Measurements from ENCODE around the gene CTNNAL1.

The CTNNAL1 gene

DNA sequence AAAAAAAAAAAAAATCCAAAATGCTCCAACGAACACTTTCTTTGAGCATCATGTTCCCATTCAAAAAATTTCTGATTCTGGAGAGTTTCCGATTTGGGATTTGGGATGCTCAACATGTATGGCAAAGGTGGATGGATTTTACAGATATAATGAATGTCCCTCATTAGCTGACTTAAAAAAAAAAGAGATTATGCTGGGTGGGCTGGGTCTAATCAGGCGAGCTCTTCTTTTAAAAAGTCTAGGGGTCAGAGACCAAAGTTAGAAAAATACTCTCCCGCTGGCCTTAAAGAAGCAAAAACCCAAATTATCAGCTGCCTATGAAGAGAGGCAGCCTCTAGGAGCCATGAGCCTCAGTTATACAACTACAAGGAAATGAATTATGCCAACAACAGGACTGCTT is 15.2 kb upstream of the CTNNAL1 start:
- DNase-seq: no peak
- Histone ChIP-seq H3K36me3 (ENCODE audit: control insufficient read depth in 4 of 4, insufficient read depth in 4 of 4, low read length in 3 of 4) (peaks cover 8 to 46% (median 16%) of the 10 kb centered on the region in 4 experiments), H3K27ac (ENCODE audit: insufficient read depth in 1 of 2, low read depth in 1 of 2, low read length in 2 of 2, poor library complexity in 1 of 2, severe bottlenecking in 2 of 2) (no peak overlapping the region), H3K27me3 (replicated peaks in 2 of 5; ENCODE audit: control insufficient read depth in 4 of 5, insufficient read depth in 5 of 5, low read length in 4 of 5) (no peaks in the 10 kb centered on the region), H3K4me1 (ENCODE audit: control extremely low read depth in 1 of 4, control insufficient read depth in 4 of 4, insufficient read depth in 4 of 4, low read length in 3 of 4) (no peaks in the 10 kb centered on the region), H3K4me3 (ENCODE audit: control insufficient read depth in 1 of 7, extremely low read depth in 1 of 7, insufficient read depth in 4 of 7, low read depth in 2 of 7, low read length in 6 of 7) (no peak overlapping the region), H3K9me3 (ENCODE audit: control extremely low read depth in 1 of 5, control insufficient read depth in 4 of 5, insufficient read depth in 2 of 5, low read depth in 1 of 5, low read length in 4 of 5) (no peaks in the 10 kb centered on the region)
- ChIA-PET CTCF (no interaction called here), POLR2A (no interaction called here)
- no CpG with 5 or more reads among the region's 4 CpGs for WGBS (ENCODE audit: insufficient coverage)

DNA sequence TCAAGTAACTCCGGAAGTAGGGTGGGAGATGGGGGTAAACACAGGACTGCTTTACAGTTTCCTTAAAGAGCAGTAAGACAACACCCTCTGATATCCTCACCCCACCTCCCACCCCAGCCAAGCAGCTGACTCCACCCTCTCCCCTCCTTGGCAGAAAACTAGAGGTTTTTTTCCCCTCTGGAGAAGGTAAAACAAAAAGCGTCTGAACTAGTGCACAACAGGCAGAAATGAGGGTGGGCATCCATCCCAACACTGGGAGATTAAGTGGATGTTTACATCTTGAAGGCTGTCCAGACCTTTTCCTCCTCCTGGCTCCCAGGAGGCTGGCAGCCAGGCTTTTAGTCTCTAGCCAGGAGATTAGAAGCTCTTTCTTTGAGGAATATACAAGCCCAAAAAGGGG is 13.9 kb upstream of the CTNNAL1 start:
- no peak overlapping the region for H3K4me3 ChIP-seq (ENCODE audit: control insufficient read depth in 1 of 7, extremely low read depth in 1 of 7, insufficient read depth in 4 of 7, low read depth in 2 of 7, low read length in 6 of 7)
- peaks cover 2 to 39% (median 8%) of the 10 kb centered on the region in 4 experiments for H3K36me3 ChIP-seq (ENCODE audit: control insufficient read depth in 4 of 4, insufficient read depth in 4 of 4, low read length in 3 of 4)
- H3K9me3 ChIP-seq (ENCODE audit: control extremely low read depth in 1 of 5, control insufficient read depth in 4 of 5, insufficient read depth in 2 of 5, low read depth in 1 of 5, low read length in 4 of 5): no peaks in the 10 kb centered on the region
- H3K27ac ChIP-seq (ENCODE audit: insufficient read depth in 1 of 2, low read depth in 1 of 2, low read length in 2 of 2, poor library complexity in 1 of 2, severe bottlenecking in 2 of 2): no peak overlapping the region
- no peak for DNase-seq
- 100% methylated on average over 1 of the region's 2 CpGs for WGBS (ENCODE audit: insufficient coverage)
- ChIA-PET CTCF (no interaction called here), POLR2A (interaction anchor here (0.6 kb wide), 1 partner anchor 78 kb away, joined by 3 read pairs; no protein-coding TSS in a partner anchor)
- H3K27me3 ChIP-seq (replicated peaks in 2 of 5; ENCODE audit: control insufficient read depth in 4 of 5, insufficient read depth in 5 of 5, low read length in 4 of 5): no peaks in the 10 kb centered on the region
- no peaks in the 10 kb centered on the region for H3K4me1 ChIP-seq (ENCODE audit: control extremely low read depth in 1 of 4, control insufficient read depth in 4 of 4, insufficient read depth in 4 of 4, low read length in 3 of 4)

DNA sequence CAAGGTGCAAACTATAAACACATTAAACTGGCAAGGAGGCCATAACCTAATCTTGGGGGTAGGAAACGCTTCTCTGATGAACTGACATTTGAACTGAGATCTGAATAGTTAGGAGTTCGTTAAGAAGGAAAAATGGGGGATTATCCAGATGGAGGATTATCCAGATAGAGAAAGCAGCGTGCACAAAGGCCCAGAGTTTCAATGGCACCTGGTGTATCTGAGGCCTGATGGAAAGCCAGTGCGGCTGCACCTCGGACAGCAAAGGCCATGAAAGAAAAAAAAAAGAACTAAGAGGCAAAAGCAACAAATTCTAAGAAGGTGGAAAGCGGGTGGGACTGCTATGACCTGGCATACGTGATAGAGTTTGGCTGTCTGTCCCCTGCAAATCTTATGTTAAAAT is 13.0 kb upstream of the CTNNAL1 start:
- Histone ChIP-seq H3K4me3 (ENCODE audit: control insufficient read depth in 1 of 7, extremely low read depth in 1 of 7, insufficient read depth in 4 of 7, low read depth in 2 of 7, low read length in 6 of 7) (no peak overlapping the region), H3K36me3 (ENCODE audit: control insufficient read depth in 4 of 4, insufficient read depth in 4 of 4, low read length in 3 of 4) (peaks cover 2 to 34% (median 7%) of the 10 kb centered on the region in 4 experiments), H3K4me1 (ENCODE audit: control extremely low read depth in 1 of 4, control insufficient read depth in 4 of 4, insufficient read depth in 4 of 4, low read length in 3 of 4) (no peaks in the 10 kb centered on the region), H3K27me3 (replicated peaks in 2 of 5; ENCODE audit: control insufficient read depth in 4 of 5, insufficient read depth in 5 of 5, low read length in 4 of 5) (no peaks in the 10 kb centered on the region), H3K27ac (ENCODE audit: insufficient read depth in 1 of 2, low read depth in 1 of 2, low read length in 2 of 2, poor library complexity in 1 of 2, severe bottlenecking in 2 of 2) (no peak overlapping the region), H3K9me3 (ENCODE audit: control extremely low read depth in 1 of 5, control insufficient read depth in 4 of 5, insufficient read depth in 2 of 5, low read depth in 1 of 5, low read length in 4 of 5) (no peaks in the 10 kb centered on the region)
- POLR2A ChIA-PET: no interaction called here
- 94% methylated on average over 7 of the region's 7 CpGs for WGBS (ENCODE audit: insufficient coverage)
- CTCF ChIA-PET: no interaction called here
- DNase-seq: no peak

DNA sequence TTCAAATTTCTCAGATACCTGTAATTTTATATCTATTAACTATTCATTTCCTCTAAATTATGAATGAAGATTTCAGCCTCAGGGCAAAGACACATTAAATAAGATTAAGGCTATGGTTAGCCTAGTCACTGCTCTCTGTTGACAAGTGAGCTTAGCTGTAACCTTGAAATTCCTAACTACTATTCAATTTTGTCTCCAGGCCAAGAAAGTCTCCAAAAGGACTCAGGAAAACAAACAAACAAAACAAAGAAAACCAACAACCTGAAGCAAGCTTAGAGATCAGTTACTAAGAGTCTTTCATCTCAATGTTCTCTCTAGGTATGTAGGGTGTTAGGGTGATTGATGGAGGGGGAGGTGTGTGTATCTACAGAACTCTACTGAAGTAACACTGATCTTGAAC is 9.6 kb upstream of the CTNNAL1 start:
- DNase-seq: no peak
- Histone ChIP-seq H3K27me3 (replicated peaks in 2 of 5; ENCODE audit: control insufficient read depth in 4 of 5, insufficient read depth in 5 of 5, low read length in 4 of 5) (no peaks in the 10 kb centered on the region), H3K4me1 (ENCODE audit: control extremely low read depth in 1 of 4, control insufficient read depth in 4 of 4, insufficient read depth in 4 of 4, low read length in 3 of 4) (no peaks in the 10 kb centered on the region), H3K9me3 (ENCODE audit: control extremely low read depth in 1 of 5, control insufficient read depth in 4 of 5, insufficient read depth in 2 of 5, low read depth in 1 of 5, low read length in 4 of 5) (no peaks in the 10 kb centered on the region), H3K27ac (ENCODE audit: insufficient read depth in 1 of 2, low read depth in 1 of 2, low read length in 2 of 2, poor library complexity in 1 of 2, severe bottlenecking in 2 of 2) (no peak overlapping the region), H3K4me3 (ENCODE audit: control insufficient read depth in 1 of 7, extremely low read depth in 1 of 7, insufficient read depth in 4 of 7, low read depth in 2 of 7, low read length in 6 of 7) (no peak overlapping the region), H3K36me3 (ENCODE audit: control insufficient read depth in 4 of 4, insufficient read depth in 4 of 4, low read length in 3 of 4) (peaks cover 2 to 33% (median 16%) of the 10 kb centered on the region in 4 experiments)
- POLR2A ChIA-PET: no interaction called here
- CTCF ChIA-PET: no interaction called here

DNA sequence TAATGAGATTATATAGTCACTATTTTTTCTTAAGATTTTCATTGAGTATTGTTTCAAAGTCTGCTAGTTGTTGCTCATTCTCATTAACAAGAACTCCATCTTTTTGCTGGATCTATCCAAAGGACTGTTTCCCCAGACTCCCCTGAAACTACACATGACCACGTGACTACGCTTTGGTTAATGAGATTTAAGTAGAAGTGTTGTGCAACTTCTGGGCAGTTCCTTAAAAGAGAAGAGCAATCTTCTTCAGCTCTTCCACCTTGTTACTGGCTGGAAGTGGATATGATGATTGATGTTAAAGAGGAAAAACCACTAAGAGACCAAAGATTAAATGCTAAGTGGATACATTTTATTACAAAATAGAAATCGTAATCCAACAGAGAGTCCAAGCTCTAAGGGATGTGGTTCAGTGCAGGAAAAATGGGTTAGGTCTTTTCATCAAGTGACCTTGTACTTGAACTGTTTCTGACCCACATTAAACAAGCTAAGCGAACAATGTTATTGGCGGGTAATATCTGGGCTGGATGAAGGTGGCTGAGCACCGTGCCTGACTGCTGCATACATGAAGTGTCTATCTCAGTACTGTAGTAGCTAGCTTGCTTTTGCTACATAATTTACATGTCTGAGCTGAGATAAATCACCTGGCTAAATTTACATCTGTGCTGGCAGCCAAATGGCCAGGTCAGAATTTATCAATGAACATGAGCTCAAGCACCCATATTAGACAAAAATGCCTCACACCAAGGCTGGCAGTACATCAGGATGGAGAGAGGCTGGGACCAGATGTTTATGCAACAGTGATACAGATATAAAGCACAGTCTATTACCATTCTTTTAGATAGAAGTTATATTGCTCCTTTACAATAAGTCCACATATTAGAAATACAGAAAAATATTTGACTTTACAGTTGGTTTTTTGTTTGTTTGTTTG is 7.5 kb upstream of the CTNNAL1 start:
- CTCF ChIA-PET: no interaction called here
- Histone ChIP-seq H3K4me1 (ENCODE audit: control extremely low read depth in 1 of 4, control insufficient read depth in 4 of 4, insufficient read depth in 4 of 4, low read length in 3 of 4) (no peaks in the 10 kb centered on the region), H3K36me3 (ENCODE audit: control insufficient read depth in 4 of 4, insufficient read depth in 4 of 4, low read length in 3 of 4) (peaks cover 2 to 28% (median 14%) of the 10 kb centered on the region in 4 experiments), H3K4me3 (ENCODE audit: control insufficient read depth in 1 of 7, extremely low read depth in 1 of 7, insufficient read depth in 4 of 7, low read depth in 2 of 7, low read length in 6 of 7) (no peak overlapping the region), H3K27me3 (replicated peaks in 2 of 5; ENCODE audit: control insufficient read depth in 4 of 5, insufficient read depth in 5 of 5, low read length in 4 of 5) (no peaks in the 10 kb centered on the region), H3K9me3 (ENCODE audit: control extremely low read depth in 1 of 5, control insufficient read depth in 4 of 5, insufficient read depth in 2 of 5, low read depth in 1 of 5, low read length in 4 of 5) (no peaks in the 10 kb centered on the region), H3K27ac (ENCODE audit: insufficient read depth in 1 of 2, low read depth in 1 of 2, low read length in 2 of 2, poor library complexity in 1 of 2, severe bottlenecking in 2 of 2) (no peak overlapping the region)
- POLR2A ChIA-PET: no interaction called here
- no peak for DNase-seq
- WGBS (ENCODE audit: insufficient coverage): 100% methylated on average over 3 of the region's 6 CpGs

DNA sequence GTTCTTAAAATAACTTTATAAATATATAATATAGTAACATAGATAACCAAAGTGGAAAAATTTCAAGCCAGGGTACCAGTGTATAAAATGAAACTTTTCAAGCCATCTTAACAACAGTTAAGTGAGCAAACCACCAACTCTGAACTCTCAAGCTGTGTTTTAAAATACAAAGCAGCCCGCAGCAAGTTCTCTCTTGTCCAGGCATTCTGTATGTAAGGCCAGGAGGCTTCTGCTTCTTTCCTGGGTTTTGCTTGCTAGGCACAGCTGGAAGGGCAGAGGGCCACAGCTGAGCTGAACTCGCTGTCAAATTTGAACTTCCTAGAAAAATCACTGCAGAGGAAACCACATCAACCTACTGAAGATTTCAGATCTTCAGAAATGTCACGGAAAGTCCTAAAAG is 6.8 kb upstream of the CTNNAL1 start:
- Histone ChIP-seq H3K4me3 (ENCODE audit: control insufficient read depth in 1 of 7, extremely low read depth in 1 of 7, insufficient read depth in 4 of 7, low read depth in 2 of 7, low read length in 6 of 7) (no peak overlapping the region), H3K4me1 (ENCODE audit: control extremely low read depth in 1 of 4, control insufficient read depth in 4 of 4, insufficient read depth in 4 of 4, low read length in 3 of 4) (no peaks in the 10 kb centered on the region), H3K9me3 (ENCODE audit: control extremely low read depth in 1 of 5, control insufficient read depth in 4 of 5, insufficient read depth in 2 of 5, low read depth in 1 of 5, low read length in 4 of 5) (no peaks in the 10 kb centered on the region), H3K27ac (ENCODE audit: insufficient read depth in 1 of 2, low read depth in 1 of 2, low read length in 2 of 2, poor library complexity in 1 of 2, severe bottlenecking in 2 of 2) (no peak overlapping the region), H3K27me3 (replicated peaks in 2 of 5; ENCODE audit: control insufficient read depth in 4 of 5, insufficient read depth in 5 of 5, low read length in 4 of 5) (no peaks in the 10 kb centered on the region), H3K36me3 (ENCODE audit: control insufficient read depth in 4 of 4, insufficient read depth in 4 of 4, low read length in 3 of 4) (peaks cover 2 to 21% (median 14%) of the 10 kb centered on the region in 4 experiments)
- CTCF ChIA-PET: no interaction called here
- 100% methylated on average over 2 of the region's 3 CpGs for WGBS (ENCODE audit: insufficient coverage)
- POLR2A ChIA-PET: no interaction called here
- no peak for DNase-seq

DNA sequence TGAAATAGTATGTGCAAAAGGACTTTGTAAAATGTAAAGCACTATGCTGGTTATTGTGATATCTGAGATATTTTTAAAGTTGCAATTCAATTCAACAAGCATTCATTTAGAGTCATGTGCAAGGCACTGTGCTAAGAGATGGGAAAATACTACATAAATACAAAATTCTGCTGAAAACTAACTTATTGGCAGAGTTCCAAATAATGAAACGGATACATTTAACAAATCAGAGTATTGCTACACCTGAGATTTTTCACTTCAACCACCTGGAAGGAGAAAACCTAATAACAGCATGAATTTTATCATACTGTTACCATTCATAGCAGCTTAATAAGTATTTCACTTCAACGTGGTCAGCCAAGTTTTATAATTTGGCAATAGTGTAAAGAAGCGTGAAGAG is 6.1 kb upstream of the CTNNAL1 start:
- no peaks in the 10 kb centered on the region for H3K4me1 ChIP-seq (ENCODE audit: control extremely low read depth in 1 of 4, control insufficient read depth in 4 of 4, insufficient read depth in 4 of 4, low read length in 3 of 4)
- WGBS (ENCODE audit: insufficient coverage): no CpG with 5 or more reads among the region's 3 CpGs
- CTCF ChIA-PET: no interaction called here
- H3K27me3 ChIP-seq (replicated peaks in 2 of 5; ENCODE audit: control insufficient read depth in 4 of 5, insufficient read depth in 5 of 5, low read length in 4 of 5): no peaks in the 10 kb centered on the region
- H3K9me3 ChIP-seq (ENCODE audit: control extremely low read depth in 1 of 5, control insufficient read depth in 4 of 5, insufficient read depth in 2 of 5, low read depth in 1 of 5, low read length in 4 of 5): no peaks in the 10 kb centered on the region
- no peak for DNase-seq
- H3K36me3 ChIP-seq (ENCODE audit: control insufficient read depth in 4 of 4, insufficient read depth in 4 of 4, low read length in 3 of 4): peaks cover 2 to 19% (median 14%) of the 10 kb centered on the region in 4 experiments
- POLR2A ChIA-PET: no interaction called here
- no peak overlapping the region for H3K4me3 ChIP-seq (ENCODE audit: control insufficient read depth in 1 of 7, extremely low read depth in 1 of 7, insufficient read depth in 4 of 7, low read depth in 2 of 7, low read length in 6 of 7)
- no peak overlapping the region for H3K27ac ChIP-seq (ENCODE audit: insufficient read depth in 1 of 2, low read depth in 1 of 2, low read length in 2 of 2, poor library complexity in 1 of 2, severe bottlenecking in 2 of 2)
